ENCODE data around the gene UBR4. TPM values are rescaled to one million over a fixed set of nuclear protein-coding genes. Genes with fewer than 3 reads are reported as not detected.

UBR4 gene
- total RNA-seq, 1 donor, result 136 TPM

- no peak for TF ChIP-seq CTCF (IDR thresholded peaks at IDR 0.05; ENCODE audit: insufficient read depth, low read length)
- no peak for DNase-seq (ENCODE audit: low read depth)
- no peak overlapping the region for H3K4me3 ChIP-seq (ENCODE audit: low read depth, low read length)
Observed at GRCh38 chr1:19028110-19028509, 182.0 kb downstream of the UBR4 start.

Other genes with a start within 250 kb of the UBR4 start
- gene EMC1, start 41.3 kb upstream of the UBR4 start, total RNA-seq (ENCODE audit: low replicate concordance), result 46.2 and 48.0 TPM in 2 replicates
- gene MRTO4, start 41.5 kb upstream of the UBR4 start, total RNA-seq (ENCODE audit: low replicate concordance), result 9.0 and 22.7 TPM in 2 replicates
- gene AKR7A3, start 78.5 kb upstream of the UBR4 start, total RNA-seq (ENCODE audit: low replicate concordance), result 0.36 TPM in 1 of 2 replicates, not detected in the other
- 38.1 and 68.4 TPM in 2 replicates for gene AKR7A2, start 101.9 kb upstream of the UBR4 start, total RNA-seq (ENCODE audit: low replicate concordance)
- 14.8 and 16.9 TPM in 2 replicates for gene SLC66A1, start 102.1 kb upstream of the UBR4 start, total RNA-seq (ENCODE audit: low replicate concordance)

Data from fibroblast of the aortic adventitia (primary cell).